ENCODE results near the gene FAM221A.
"Not testable (repeated sequence)": the region's sequence is repeated elsewhere in the genome, so short reads cannot be mapped to it uniquely, and the experiment has no call there.

Gene FAM221A

DNA sequence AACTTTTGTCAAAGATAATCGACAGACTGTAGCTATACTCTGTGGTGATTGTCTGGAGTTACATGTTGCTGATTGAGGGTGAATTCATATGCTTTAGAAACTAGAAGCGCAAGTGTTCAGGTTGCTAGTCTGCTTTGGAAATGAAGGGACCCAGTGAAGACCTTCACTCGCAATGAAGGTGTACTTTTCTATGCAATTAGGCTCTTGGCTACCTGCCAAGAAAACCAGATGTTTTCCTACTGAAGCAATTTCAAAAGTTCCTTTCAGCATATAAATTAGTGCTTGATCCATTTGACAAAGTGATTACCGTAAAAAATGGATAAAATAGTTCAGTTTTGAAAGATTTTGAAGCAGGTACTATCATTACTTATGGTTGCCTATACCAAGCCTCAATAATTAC is 20.0 kb downstream of the FAM221A start:
- no peak for DNase-seq (ENCODE audit: low read depth)

- DNase-seq (ENCODE audit: low read depth), result no peak
Observed at GRCh38 chr7:23709081-23709750, 29.2 kb downstream of the FAM221A start.

GRCh38 chr7:23710000-23710399 is 30.0 kb downstream of the FAM221A start, which contains the start of gene STK31:
TSS of gene STK31 (plus strand) at chr7:23710219. CDS start at chr7:23710286, 67 bp downstream.
- no peak for DNase-seq (ENCODE audit: low read depth)

- no peak for DNase-seq (ENCODE audit: low read depth)
Observed at GRCh38 chr7:23712368-23713284, 32.6 kb downstream of the FAM221A start.

DNA sequence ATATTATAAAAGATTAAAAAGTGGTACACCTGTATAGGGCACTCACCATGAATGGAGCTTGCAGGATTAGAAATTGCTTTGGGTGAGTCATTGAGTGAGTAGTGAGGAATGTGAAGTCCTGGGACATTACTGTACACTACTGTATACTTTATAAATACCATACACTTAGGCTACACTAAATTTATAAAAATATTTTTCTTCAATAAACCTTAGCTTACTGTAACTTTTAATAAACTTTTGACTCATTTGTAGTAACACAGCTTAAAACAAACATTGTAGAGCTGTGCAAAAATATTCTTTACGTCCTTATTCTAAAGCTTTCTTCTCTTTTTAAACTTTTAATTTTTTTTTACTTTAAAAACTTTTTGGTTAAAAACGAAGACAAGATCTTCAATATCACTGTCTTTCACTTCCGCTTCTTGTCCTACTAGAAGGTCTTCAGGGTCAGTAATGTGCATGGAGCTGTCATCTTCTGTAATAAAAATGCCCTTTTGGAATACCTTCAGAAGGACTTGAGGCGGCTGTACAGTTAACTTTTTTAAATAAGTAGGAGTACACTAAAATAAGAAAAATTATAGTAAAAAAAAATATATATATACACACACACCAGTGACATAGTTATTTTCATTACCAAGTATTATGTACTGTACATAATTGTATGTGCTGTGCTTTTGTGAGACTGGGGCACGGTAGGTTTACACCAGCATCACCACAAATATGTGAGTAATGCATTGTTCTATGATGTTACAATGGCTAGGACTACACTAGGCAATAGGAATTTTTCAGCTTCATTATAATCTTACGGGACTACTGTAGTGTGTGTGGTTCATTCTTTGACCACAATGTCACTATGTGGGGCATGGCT is 33.5 kb downstream of the FAM221A start:
- DNase-seq (ENCODE audit: low read depth), result no peak

- DNase-seq (ENCODE audit: low read depth), result no peak
Observed at GRCh38 chr7:23714150-23714464, 34.1 kb downstream of the FAM221A start.

DNA sequence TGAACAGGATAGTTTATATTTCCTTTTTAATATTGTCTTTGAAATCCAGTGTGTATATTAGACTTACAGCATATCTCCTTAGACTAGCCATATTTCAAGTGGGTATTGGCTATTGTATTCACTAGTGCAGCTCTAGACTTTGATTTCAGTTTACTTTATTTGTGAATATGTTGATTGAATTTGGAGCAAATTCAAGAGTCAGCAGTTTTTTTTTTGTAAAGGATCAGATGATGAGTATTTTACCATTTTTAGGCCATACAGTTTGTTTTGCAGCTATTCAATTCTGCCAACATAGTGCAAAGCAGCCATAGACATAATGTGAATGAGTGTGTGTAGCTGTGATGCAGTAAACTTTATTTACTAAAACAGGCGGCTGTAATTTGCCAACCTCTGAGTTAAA is 34.6 kb downstream of the FAM221A start:
- DNase-seq (ENCODE audit: low read depth), result no peak

GRCh38 chr7:23715099-23715498 is 35.1 kb downstream of the FAM221A start:
- DNase-seq (ENCODE audit: low read depth), result no peak

GRCh38 chr7:23717788-23718187 is 37.8 kb downstream of the FAM221A start:
- DNase-seq (ENCODE audit: low read depth), result no peak

DNA sequence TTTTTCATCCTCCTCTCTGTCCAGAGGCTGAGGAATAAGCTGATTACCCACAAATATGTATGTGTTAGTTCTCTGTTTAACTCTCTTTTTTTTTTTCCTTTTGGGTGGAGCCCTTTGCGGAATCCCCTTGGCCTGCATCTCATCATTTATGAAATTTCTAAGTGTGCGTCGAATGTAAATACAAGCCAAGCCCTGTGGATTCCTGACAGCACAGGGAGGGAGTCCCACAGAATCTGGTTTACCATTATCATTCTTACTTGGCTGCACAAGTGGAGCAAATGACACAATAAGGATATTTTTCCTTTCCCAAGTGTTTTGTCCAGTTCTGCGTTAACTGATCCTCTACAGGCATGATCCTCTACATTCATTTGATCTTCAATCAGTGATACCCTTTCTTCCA is 41.5 kb downstream of the FAM221A start:
- no peak for DNase-seq (ENCODE audit: low read depth)

- not testable (repeated sequence) for DNase-seq (ENCODE audit: low read depth)
Observed at GRCh38 chr7:23722587-23723216, 42.7 kb downstream of the FAM221A start.

- not testable (repeated sequence) for DNase-seq (ENCODE audit: low read depth)
Observed at GRCh38 chr7:23724113-23724512, 44.1 kb downstream of the FAM221A start.

- DNase-seq (ENCODE audit: low read depth), result no peak
Observed at GRCh38 chr7:23742051-23742450, 62.1 kb downstream of the FAM221A start.

DNA sequence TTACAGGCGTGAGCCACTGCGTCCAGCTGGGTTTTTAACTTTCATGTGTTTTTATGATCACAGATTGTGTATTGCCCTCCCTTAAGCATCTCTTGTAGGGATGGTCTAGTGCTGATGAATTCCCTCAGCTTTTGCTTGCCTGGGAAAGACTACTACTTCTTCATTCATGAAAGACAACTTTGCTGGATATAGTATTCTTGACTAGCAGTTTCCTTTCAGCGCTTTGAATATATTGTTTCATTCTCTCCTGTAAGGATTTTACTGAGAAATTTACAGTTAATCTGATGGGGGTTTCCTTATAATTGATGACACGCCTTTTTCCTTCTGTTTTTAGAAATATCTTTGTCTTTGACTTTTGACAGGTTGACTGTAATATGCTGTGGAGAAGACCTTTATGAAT is 63.2 kb downstream of the FAM221A start:
- DNase-seq (ENCODE audit: low read depth), result no peak

- DNase-seq (ENCODE audit: low read depth), result no peak
Observed at GRCh38 chr7:23746629-23747028, 66.6 kb downstream of the FAM221A start.

- DNase-seq (ENCODE audit: low read depth), result no peak
Observed at GRCh38 chr7:23751852-23752251, 71.9 kb downstream of the FAM221A start.

Data from T follicular helper cell (primary cell).